Trophoblast cell (in vitro differentiated cells and primary cell): ENCODE results near the gene HRNR.
"Not testable (repeated sequence)": the region's sequence is repeated elsewhere in the genome, so short reads cannot be mapped to it uniquely, and the experiment has no call there.

Experiments used
- DNase-seq, 2 donors: peaks; one replicate each; pipeline ENCODE4 v3.0.0-alpha.2; 2016
- H2AFZ ChIP-seq: 2 replicates; pipeline ENCODE4 v1.6.1; 2013; ENCODE audit warnings: low read length, moderate library complexity, mild to moderate bottlenecking; ENCODE audit not compliant: insufficient read depth, poor library complexity
- H2AK5ac ChIP-seq: 2 replicates; pipeline ENCODE4 v1.6.1; 2013; ENCODE audit warnings: mild to moderate bottlenecking, low read length
- H2BK120ac ChIP-seq: 2 replicates; pipeline ENCODE4 v1.6.1; 2013; ENCODE audit warnings: low read length, mild to moderate bottlenecking, moderate library complexity; ENCODE audit not compliant: insufficient read depth, poor library complexity
- H2BK12ac ChIP-seq: 2 replicates; pipeline ENCODE4 v1.6.1; 2013; ENCODE audit warnings: mild to moderate bottlenecking, low read length, moderate library complexity
- H2BK5ac ChIP-seq: 2 replicates; pipeline ENCODE4 v1.6.1; 2013; ENCODE audit warnings: low read length, low read depth, moderate library complexity, mild to moderate bottlenecking; ENCODE audit not compliant: poor library complexity
- H3K14ac ChIP-seq: 2 replicates; pipeline ENCODE4 v1.6.1; 2013; ENCODE audit warnings: mild to moderate bottlenecking, low read length
- H3K18ac ChIP-seq: 2 replicates; pipeline ENCODE4 v1.6.1; 2013; ENCODE audit warnings: mild to moderate bottlenecking, low read length
- H3K23ac ChIP-seq: 2 replicates; pipeline ENCODE4 v1.6.1; 2013; ENCODE audit warnings: low read length
- H3K27ac ChIP-seq: 2 replicates; pipeline ENCODE4 v1.5.1; 2013; ENCODE audit warnings: low read depth, mild to moderate bottlenecking, inconsistent platforms, low read length, moderate library complexity
- H3K27me3 ChIP-seq: 2 replicates; pipeline ENCODE4 v1.6.1; 2013; ENCODE audit warnings: inconsistent platforms, mild to moderate bottlenecking, low read length, moderate library complexity; ENCODE audit not compliant: insufficient read depth
- H3K36me3 ChIP-seq, 2 experiments: 1 replicate in 1 of 2; 2 replicates in 1 of 2; pipeline ENCODE4 v1.6.1; 2013; ENCODE audit warnings: low read length in 2 of 2, mild to moderate bottlenecking in 2 of 2, moderate library complexity in 1 of 2; ENCODE audit not compliant: insufficient read depth in 2 of 2, control insufficient read depth in 1 of 2
- H3K4ac ChIP-seq: 2 replicates; pipeline ENCODE4 v1.6.1; 2013; ENCODE audit warnings: low read depth, mild to moderate bottlenecking, low read length, moderate library complexity
- H3K4me1 ChIP-seq, 2 experiments: 1 replicate in 1 of 2; 2 replicates in 1 of 2; pipeline ENCODE4 v1.6.1; 2013; ENCODE audit warnings: low read length in 2 of 2, mild to moderate bottlenecking in 2 of 2, moderate library complexity in 1 of 2; ENCODE audit not compliant: insufficient read depth in 2 of 2, control insufficient read depth in 1 of 2
- H3K4me2 ChIP-seq: 2 replicates; pipeline ENCODE4 v1.6.1; 2013; ENCODE audit warnings: inconsistent platforms, mild to moderate bottlenecking, low read length, moderate library complexity
- H3K4me3 ChIP-seq: 2 replicates; pipeline ENCODE4 v1.5.1; 2013; ENCODE audit warnings: mild to moderate bottlenecking, low read depth, low read length, inconsistent platforms
- H3K79me1 ChIP-seq: one replicate; pipeline ENCODE4 v1.6.1; 2013; ENCODE audit warnings: low read length
- H3K79me2 ChIP-seq: 2 replicates; pipeline ENCODE4 v1.6.1; 2013; ENCODE audit warnings: low read length, mild to moderate bottlenecking; ENCODE audit not compliant: control insufficient read depth, insufficient read depth, poor library complexity
- H3K9ac ChIP-seq: 2 replicates; pipeline ENCODE4 v1.6.1; 2013; ENCODE audit warnings: mild to moderate bottlenecking, low read length
- H3K9me3 ChIP-seq: 2 replicates; pipeline ENCODE4 v1.6.1; 2013; ENCODE audit warnings: low read depth, mild to moderate bottlenecking, control low read depth, inconsistent platforms, low read length; ENCODE audit not compliant: insufficient read depth
- H4K12ac ChIP-seq: 2 replicates; pipeline ENCODE4 v1.6.1; 2013; ENCODE audit warnings: low read depth, mild to moderate bottlenecking, low read length, moderate library complexity
- H4K8ac ChIP-seq: 2 replicates; pipeline ENCODE4 v1.6.1; 2013; ENCODE audit warnings: low read depth, mild to moderate bottlenecking, low read length, moderate library complexity
- H4K91ac ChIP-seq: one replicate; pipeline ENCODE4 v1.6.1; 2013; ENCODE audit warnings: low read depth, mild to moderate bottlenecking, low read length, moderate library complexity
- WGBS: extraction: QIAGEN DNeasy Blood & Tissue Kit; methylation state at CpG from one replicate; pipeline ENCODE4 v1.1.7; 2013; ENCODE audit warnings: missing lambda C conversion rate; ENCODE audit not compliant: insufficient read length, insufficient coverage; ENCODE audit errors: extremely low coverage; 5-methylcytosine and 5-hydroxymethylcytosine counted together

Gene HRNR

DNA sequence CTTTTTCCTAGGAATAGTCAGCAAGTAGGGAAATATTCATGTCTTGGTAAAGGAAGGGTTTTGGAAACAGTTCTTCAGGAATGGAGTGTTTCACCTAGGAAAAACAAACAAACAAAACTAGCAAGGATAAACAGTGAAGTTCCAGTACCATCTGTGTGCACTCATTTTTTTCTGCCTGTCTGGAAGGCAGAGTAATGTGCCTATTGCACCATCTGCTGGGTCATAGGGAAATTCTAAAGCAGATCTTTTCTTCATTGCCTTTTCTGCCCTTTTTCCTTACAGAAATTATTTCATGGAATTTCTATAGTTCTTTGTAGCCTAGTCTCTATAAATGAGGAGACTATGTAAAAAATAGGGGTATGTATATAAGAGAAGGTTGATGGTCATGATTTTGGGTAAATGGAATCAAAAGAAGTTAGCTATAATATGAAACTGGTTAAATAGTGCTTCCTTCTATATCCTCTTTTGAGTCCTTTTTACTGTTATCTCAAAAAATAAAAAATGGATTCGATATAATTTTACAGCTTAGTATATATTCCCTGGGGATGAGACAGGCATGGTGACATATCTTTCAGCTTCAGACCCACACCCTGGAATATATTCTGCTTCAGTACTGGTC is 3.4 kb upstream of the HRNR start:
- Histone ChIP-seq H2BK5ac (no peak overlapping the region), H3K14ac (no peak overlapping the region), H2AFZ (no peak overlapping the region), H3K4me2 (no peak overlapping the region), H3K23ac (no peak overlapping the region), H3K9me3 (peaks cover 2% of the 10 kb centered on the region), H3K18ac (no peak overlapping the region), H3K79me2 (no peaks in the 10 kb centered on the region), H3K9ac (no peak overlapping the region), H3K36me3 (no peaks in the 10 kb centered on the region), H2BK120ac (no peak overlapping the region), H4K91ac (no peak overlapping the region), H3K4me3 (no peak overlapping the region), H3K27ac (no peak overlapping the region), H4K12ac (no peak overlapping the region), H2BK12ac (no peak overlapping the region), H3K27me3 (no peaks in the 10 kb centered on the region), H3K4ac (no peak overlapping the region), H4K8ac (no peak overlapping the region), H3K79me1 (no peaks in the 10 kb centered on the region), H3K4me1 (no peaks in the 10 kb centered on the region), H2AK5ac (no peak overlapping the region)
- WGBS, result no CpG with 5 or more reads among the region's 1 CpG
- DNase-seq, result peak in 1 of 2 donors; percentile 6

DNA sequence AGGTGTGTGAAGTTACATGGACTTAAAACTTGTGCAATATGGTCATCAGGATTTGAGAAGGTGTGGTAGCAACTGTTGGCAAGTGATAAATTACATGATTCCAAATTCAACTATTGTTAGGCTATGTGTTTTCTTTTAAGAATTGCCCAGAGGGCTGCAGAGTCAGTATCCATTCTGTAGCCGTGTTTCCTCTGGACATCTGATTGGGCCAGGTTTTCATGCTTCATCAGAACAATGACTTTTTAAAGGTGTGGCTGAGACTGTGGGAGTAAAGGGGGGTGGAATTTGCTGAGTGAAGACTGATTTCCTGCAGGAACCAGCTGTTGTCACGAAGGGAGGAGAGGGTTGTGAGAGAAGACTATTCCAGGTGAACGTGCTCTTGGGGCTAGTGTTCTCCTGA is 1.7 kb upstream of the HRNR start:
- Histone ChIP-seq H3K27me3 (no peaks in the 10 kb centered on the region), H3K14ac (no peak overlapping the region), H3K79me2 (no peaks in the 10 kb centered on the region), H3K23ac (no peak overlapping the region), H2BK12ac (no peak overlapping the region), H2AFZ (no peak overlapping the region), H3K18ac (no peak overlapping the region), H3K4me3 (no peak overlapping the region), H3K9me3 (peaks cover 4% of the 10 kb centered on the region), H3K36me3 (no peaks in the 10 kb centered on the region), H3K4ac (no peak overlapping the region), H2BK5ac (no peak overlapping the region), H3K4me2 (no peak overlapping the region), H3K27ac (no peak overlapping the region), H4K12ac (no peak overlapping the region), H3K4me1 (no peaks in the 10 kb centered on the region), H2AK5ac (no peak overlapping the region), H3K79me1 (no peaks in the 10 kb centered on the region), H4K91ac (no peak overlapping the region), H4K8ac (no peak overlapping the region), H3K9ac (no peak overlapping the region), H2BK120ac (no peak overlapping the region)
- WGBS, result no CpG with 5 or more reads among the region's 3 CpGs
- no peak for DNase-seq

DNA sequence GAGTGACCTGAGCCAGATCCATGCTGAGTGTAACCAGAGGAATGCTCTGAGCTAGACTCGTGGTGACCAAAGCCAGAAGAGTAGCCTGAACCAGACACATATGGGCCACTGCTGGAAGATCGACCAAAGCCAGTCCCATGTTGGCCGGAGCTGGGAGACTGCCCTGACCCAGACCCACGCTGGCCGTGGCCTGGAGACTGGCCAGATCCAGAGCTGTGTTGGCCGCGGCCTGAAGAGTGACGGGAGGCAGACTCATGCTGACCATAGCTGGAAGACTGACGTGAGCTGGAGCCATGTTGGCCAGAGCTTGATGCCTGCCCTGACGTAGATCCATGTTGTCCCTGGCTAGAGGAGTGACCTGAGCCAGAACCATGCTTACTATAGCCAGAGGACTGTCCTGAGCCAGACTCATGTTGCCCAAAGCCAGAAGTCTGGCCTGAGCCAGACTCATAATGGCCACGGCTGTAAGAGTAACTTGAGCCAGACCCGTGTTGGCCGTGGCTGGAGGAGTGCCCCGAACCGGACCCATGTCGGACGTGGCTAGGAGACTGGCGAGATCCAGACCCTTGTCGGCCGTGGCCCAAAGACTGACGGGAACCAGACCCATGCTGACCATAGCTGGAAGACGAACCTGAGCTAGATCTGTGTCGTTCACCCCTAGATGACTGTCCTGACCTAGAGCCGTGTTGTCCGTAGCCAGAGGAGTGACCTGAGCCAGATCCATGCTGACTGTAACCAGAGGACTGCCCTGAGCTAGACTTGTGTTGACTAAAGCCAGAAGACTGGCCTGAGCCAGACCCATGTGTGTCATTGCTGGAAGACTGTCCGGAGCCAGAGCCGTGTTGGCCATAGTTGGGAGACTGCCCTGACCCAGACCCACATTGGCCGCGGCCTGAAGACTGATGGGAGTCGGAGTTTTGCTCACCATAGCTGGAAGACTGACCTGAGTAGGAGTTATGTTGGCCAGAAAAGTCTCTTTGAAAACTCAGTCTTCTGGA is 3.5 kb downstream of the HRNR start:
- Histone ChIP-seq H2AK5ac (no peak overlapping the region), H3K79me2 (no peaks in the 10 kb centered on the region), H3K4me3 (peak overlapping the region; percentile 40), H4K91ac (no peak overlapping the region), H3K14ac (no peak overlapping the region), H2BK120ac (no peak overlapping the region), H3K18ac (no peak overlapping the region), H3K4ac (no peak overlapping the region), H3K27me3 (no peaks in the 10 kb centered on the region), H3K9ac (no peak overlapping the region), H3K27ac (no peak overlapping the region), H3K4me1 (no peaks in the 10 kb centered on the region), H3K23ac (no peak overlapping the region), H2AFZ (no peak overlapping the region), H2BK12ac (no peak overlapping the region), H3K36me3 (no peaks in the 10 kb centered on the region), H4K12ac (no peak overlapping the region), H2BK5ac (no peak overlapping the region), H3K4me2 (no peak overlapping the region), H4K8ac (no peak overlapping the region), H3K79me1 (no peaks in the 10 kb centered on the region), H3K9me3 (peaks cover 32% of the 10 kb centered on the region)
- WGBS, result no CpG with 5 or more reads among the region's 30 CpGs
- no peak for DNase-seq

DNA sequence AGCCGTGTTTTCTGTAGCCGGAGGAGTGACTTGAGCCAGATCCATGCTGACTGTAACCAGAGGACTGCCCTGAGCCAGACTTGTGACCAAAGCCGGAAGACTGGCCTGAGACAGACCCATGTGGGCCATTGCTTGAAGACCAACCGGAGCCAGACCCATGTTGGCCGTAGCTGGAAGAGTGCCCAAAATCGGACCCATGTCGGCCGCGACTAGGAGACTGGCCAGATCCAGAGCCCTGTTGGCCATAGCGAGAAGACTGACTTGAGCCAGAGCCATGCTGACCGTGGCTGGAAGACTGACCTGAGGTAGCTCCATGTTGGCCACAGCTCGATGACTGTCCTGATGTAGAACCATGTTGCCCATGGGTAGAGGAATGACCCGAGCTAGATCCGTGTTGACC is 4.6 kb downstream of the HRNR start:
- H3K9ac ChIP-seq, H3K27me3 ChIP-seq, H3K18ac ChIP-seq, H3K79me2 ChIP-seq, DNase-seq, H3K4ac ChIP-seq, H3K4me3 ChIP-seq, H3K4me1 ChIP-seq, H4K91ac ChIP-seq, H2AK5ac ChIP-seq, H3K14ac ChIP-seq, H4K8ac ChIP-seq, H3K4me2 ChIP-seq, H2BK120ac ChIP-seq, H4K12ac ChIP-seq, H3K27ac ChIP-seq, H2BK12ac ChIP-seq, H2AFZ ChIP-seq, H3K79me1 ChIP-seq, H3K23ac ChIP-seq, H3K36me3 ChIP-seq, H2BK5ac ChIP-seq: not testable (repeated sequence)
- WGBS, result no CpG with 5 or more reads among the region's 14 CpGs
- H3K9me3 ChIP-seq, result peaks cover 36% of the 10 kb centered on the region
